HG03103 (cell line): ENCODE measurements around the gene NES.
"Not testable (repeated sequence)": the region's sequence is repeated elsewhere in the genome, so short reads cannot be mapped to it uniquely, and the experiment has no call there.

Experiments used
- ATAC-seq: cut with Tn5 transposase; IDR thresholded peaks from one replicate; pipeline ENCODE4 v1.9.1; 2021; ENCODE audit warnings: low read depth; ENCODE audit not compliant: unreplicated experiment

Gene NES

GRCh38 chr1:156648951-156649350, 28.3 kb downstream of the NES start:
- ATAC-seq: no peak

GRCh38 chr1:156648496-156648895, 28.7 kb downstream of the NES start:
- no peak for ATAC-seq

GRCh38 chr1:156647351-156647750, 29.9 kb downstream of the NES start:
- ATAC-seq: no peak

GRCh38 chr1:156646738-156647211, 30.4 kb downstream of the NES start:
- no peak for ATAC-seq

GRCh38 chr1:156645666-156646065, 31.5 kb downstream of the NES start:
- no peak for ATAC-seq

GRCh38 chr1:156645056-156645455, 32.2 kb downstream of the NES start:
- no peak for ATAC-seq

- no peak for ATAC-seq
Observed at GRCh38 chr1:156644640-156645039, 32.6 kb downstream of the NES start.

- ATAC-seq: no peak
Observed at GRCh38 chr1:156644146-156644545, 33.1 kb downstream of the NES start.

GRCh38 chr1:156643778-156644092, 33.5 kb downstream of the NES start:
- ATAC-seq: no peak

- no peak for ATAC-seq
Observed at GRCh38 chr1:156643049-156643777, 34.0 kb downstream of the NES start.

- no peak for ATAC-seq
Observed at GRCh38 chr1:156642265-156643048, 34.8 kb downstream of the NES start.

- ATAC-seq: no peak
Observed at GRCh38 chr1:156641761-156642264, 35.4 kb downstream of the NES start, which contains the start of gene BCAN. BCAN (plus strand) TSS chr1:156642117; CDS start chr1:156646055, 3,938 bp downstream.

GRCh38 chr1:156640842-156641706, 36.1 kb downstream of the NES start:
- ATAC-seq: no peak

GRCh38 chr1:156639601-156640101, 37.6 kb downstream of the NES start:
- ATAC-seq: no peak

- ATAC-seq: no peak
Observed at GRCh38 chr1:156638189-156638985, 38.8 kb downstream of the NES start.

- no peak for ATAC-seq
Observed at GRCh38 chr1:156632355-156632754, 44.9 kb downstream of the NES start.

- ATAC-seq: not testable (repeated sequence)
Observed at GRCh38 chr1:156631152-156631551, 46.1 kb downstream of the NES start.

GRCh38 chr1:156629823-156630449, 47.3 kb downstream of the NES start:
- ATAC-seq: no peak

GRCh38 chr1:156627313-156627880, 49.8 kb downstream of the NES start:
- no peak for ATAC-seq
